Astrocyte of the hippocampus (primary cell): ENCODE data around the gene TMEM135.

ENCODE experiments used
- DNase-seq: peaks from one replicate; pipeline ENCODE4 v3.0.0; 2011; ENCODE audit warnings: low read depth, low spot score

The TMEM135 gene

DNA sequence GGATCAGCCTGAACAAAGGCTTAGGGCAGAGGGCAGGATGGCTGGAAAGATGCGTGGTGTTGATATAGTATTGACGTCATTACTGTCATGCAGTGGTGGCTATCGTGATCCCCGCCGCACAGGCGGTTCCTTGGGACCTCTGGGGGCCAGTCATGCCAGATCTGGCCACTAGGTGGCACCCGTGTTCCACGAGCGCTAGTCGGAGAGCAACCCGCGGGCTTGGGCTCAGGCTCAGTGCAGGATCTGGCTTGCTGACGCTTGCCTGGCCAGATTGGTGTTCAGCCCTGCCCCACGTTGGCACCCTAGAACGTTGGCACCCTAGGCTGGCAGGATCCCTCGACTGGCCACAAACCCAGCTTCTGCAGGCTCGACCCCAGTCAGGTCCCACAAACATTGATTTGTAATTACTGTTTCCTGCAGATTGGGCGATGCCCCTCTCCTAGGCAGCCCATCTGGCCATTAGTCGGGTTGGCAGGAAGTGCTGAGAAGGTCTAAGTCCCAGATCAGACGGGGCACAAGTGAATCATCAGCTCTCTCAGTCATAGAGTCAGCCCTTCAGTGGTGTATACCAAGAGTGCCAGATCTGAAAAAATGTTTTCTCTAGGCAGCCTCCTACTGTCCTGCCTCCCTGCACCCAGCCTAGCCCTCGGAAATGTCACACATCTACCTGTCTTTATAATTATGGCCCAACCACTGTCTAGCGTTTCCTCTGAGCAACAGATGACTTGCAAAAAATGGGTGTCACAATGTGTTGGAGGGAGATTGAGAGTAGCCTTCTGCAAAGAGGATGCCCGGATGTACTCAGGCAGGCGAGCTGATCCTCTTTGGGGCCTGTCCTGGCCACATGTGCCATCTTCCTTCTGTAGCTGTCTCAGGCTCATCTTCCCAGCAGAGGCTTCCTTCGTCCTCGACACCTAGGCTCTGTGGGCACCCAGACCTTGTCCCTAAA lies 315.3 kb downstream of the TMEM135 start:
- DNase-seq: peak; percentile 89

- no peak for DNase-seq
These were observed 316.1 kb downstream of the TMEM135 start for GRCh38 chr11:87353771-87354345.

GRCh38 chr11:87355596-87355995 lies 317.9 kb downstream of the TMEM135 start:
- DNase-seq: no peak

DNA sequence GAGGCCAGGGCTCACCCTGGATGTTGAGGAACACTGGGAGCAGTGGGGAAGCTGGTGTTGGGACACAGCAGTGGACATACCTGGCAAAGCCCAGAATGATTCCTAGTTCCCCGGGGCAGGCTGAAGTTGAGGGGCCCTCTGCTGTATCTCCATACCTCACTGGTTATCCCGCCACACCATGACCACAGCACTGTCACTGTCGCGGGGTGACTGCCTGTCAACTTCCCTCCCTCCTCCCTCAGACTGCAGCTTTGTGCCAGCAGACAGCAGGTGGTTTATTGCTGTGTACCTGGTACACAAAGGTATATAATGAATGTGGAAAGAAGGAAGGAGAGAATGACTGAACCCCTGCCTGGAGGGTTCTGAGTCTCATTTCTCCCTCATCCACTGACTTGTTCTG lies 318.7 kb downstream of the TMEM135 start:
- DNase-seq: no peak

GRCh38 chr11:87358461-87358860 lies 320.7 kb downstream of the TMEM135 start:
- DNase-seq: no peak

DNA sequence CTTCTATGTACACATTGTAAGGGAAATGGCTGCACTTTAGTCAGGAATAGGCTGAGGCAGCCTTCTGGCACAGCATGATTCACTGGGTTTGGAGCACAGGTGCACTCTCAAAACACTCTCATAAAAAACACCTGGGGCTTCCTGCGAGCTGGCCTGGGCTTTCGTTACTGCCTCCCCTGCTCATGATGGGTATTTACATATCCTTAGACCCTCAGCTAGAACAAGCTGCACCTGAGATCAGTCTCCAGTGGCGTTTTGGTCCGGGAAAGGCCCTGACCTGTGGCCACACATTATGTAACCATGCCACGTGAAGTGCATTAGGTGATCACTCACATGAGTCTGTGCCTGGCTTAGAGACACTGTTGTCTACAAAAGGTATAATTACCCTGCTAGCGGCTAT lies 321.7 kb downstream of the TMEM135 start:
- DNase-seq: no peak

DNA sequence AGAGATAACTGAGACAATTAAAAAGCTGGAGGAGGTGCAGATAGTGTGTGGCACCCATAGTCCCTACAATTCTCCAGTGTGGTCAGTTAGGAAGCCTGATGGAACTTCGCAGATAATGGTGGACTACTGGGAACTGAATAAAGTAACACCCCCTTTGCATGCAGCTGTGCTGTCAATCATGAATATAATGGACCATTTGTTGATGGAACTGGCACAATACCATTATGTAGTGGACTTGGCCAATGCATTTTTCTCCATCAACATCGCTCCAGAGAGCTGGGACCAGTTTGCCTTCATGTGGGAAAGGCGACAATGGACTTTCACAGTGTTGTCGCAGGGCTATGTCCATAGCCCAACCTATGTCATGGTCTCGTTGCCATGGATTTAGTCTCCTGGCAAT lies 324.2 kb downstream of the TMEM135 start:
- no peak for DNase-seq

DNA sequence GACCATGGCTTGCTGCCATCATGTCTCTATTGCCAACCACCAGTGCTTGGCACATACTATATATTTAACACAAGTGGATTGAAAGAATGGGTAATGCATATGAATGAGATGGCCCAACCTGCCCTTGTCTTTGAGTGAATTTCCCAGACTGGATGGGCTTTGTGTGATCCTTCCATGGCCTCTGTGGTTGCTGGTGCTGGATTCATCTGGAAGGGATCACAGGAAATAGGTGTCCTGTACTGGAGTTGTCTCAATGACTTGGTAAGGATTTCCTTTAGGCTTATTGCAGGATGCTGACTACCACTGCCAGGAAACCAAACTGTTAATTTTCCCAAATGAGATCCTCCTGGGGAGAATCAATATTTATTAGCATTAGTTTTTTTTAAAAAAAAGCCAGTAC lies 328.6 kb downstream of the TMEM135 start:
- DNase-seq: no peak

GRCh38 chr11:87366763-87367405 lies 329.1 kb downstream of the TMEM135 start:
- peak; percentile 5 for DNase-seq

- no peak for DNase-seq
These were observed 330.4 kb downstream of the TMEM135 start for GRCh38 chr11:87368151-87368550.

DNA sequence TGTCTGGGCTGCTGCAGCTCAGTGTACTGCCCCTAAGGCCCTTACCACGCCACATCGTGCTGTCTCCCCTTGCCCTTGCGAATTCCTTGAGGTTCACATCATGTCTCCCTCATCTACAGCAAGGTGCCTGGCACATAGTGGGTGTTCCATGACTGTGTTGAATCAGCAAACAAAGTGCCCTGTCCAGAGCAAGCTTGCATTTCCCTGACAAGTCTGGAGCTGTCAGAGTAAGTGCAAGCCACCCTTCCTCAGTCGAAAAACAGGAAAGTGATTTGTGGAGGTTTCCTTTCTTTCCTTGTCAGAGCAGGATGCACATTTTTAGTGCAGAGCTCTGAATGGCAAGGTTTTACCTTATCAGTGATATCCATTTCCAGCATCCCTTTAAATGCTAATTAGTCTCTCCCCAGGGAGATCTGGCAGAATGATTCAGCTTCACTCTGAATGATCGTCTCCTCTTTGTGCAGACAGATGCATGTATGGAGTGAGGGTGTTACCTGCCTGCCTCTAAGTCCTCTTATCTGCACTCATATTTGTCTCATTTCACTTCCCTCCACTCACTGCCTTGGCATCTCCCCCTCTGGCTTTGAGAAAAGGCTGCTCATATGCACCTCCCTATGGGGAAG lies 331.2 kb downstream of the TMEM135 start:
- DNase-seq: peak; percentile 21

DNA sequence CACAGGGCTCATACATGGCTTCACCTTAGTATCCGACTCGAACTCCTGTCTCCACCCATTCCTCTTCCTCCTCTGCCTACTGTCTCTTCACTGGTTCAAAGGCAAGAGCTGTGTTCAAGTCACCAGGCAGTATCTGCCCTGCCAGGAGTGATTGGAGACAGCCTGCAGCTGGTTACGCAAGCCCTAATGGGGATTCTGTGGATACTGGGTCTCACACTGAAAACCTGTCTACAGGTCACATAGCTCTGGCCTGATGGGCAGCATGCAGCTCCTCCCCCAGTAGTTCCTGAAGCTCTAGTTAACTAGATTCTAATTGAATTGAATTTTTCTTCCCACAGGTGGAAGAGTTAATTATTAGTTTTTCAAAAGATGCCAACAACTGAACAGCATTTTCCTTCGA lies 332.2 kb downstream of the TMEM135 start:
- no peak for DNase-seq

GRCh38 chr11:87372065-87372464 lies 334.3 kb downstream of the TMEM135 start:
- DNase-seq: no peak
